Astrocyte (in vitro differentiated cells and primary cell): Measurements from ENCODE around the gene SRL. TPM values are rescaled to one million over a fixed set of nuclear protein-coding genes. Genes with fewer than 3 reads are reported as not detected.

Source experiments
- DNase-seq: peaks from one replicate; pipeline ENCODE4 v3.0.0-alpha.2; 2010; ENCODE audit warnings: low read depth
- FAIRE-seq: peaks from 2 replicates; lab custom pipeline; 2011; peaks lifted over from hg19 to GRCh38; lab: Jason Lieb, UNC
- H2AFZ ChIP-seq: 2 replicates; pipeline ENCODE4 v1.6.0; 2012; ENCODE audit warnings: low read depth, low read length, inconsistent platforms
- H3K27ac ChIP-seq: 2 replicates; pipeline ENCODE4 v1.5.1; 2011; ENCODE audit warnings: low read depth, low read length, inconsistent platforms
- H3K27me3 ChIP-seq: 2 replicates; pipeline ENCODE4 v1.6.0; 2011; ENCODE audit warnings: low read length, inconsistent platforms; ENCODE audit not compliant: insufficient read depth
- H3K36me3 ChIP-seq: 2 replicates; pipeline ENCODE4 v1.5.1; 2011; ENCODE audit warnings: low read length, inconsistent platforms; ENCODE audit not compliant: insufficient read depth
- H3K4me1 ChIP-seq: 2 replicates; pipeline ENCODE4 v1.5.1; 2011; ENCODE audit warnings: low read length, inconsistent platforms; ENCODE audit not compliant: insufficient read depth
- H3K4me2 ChIP-seq: 2 replicates; pipeline ENCODE4 v1.6.0; 2012; ENCODE audit warnings: low read length, inconsistent platforms
- H3K4me3 ChIP-seq: 2 replicates; pipeline ENCODE4 v1.5.1; 2011; ENCODE audit warnings: low read depth, mild to moderate bottlenecking, low read length, inconsistent platforms; ENCODE audit not compliant: insufficient read depth
- H3K79me2 ChIP-seq: 2 replicates; pipeline ENCODE4 v1.6.0; 2012; ENCODE audit warnings: mild to moderate bottlenecking, low read length, inconsistent platforms; ENCODE audit not compliant: insufficient read depth
- H3K9ac ChIP-seq: 2 replicates; pipeline ENCODE4 v1.6.0; 2012; ENCODE audit warnings: mild to moderate bottlenecking, low read length, inconsistent platforms
- H3K9me3 ChIP-seq: 2 replicates; pipeline ENCODE4 v1.5.1; 2012; ENCODE audit warnings: low read depth, mild to moderate bottlenecking, low read length, inconsistent platforms; ENCODE audit not compliant: insufficient read depth
- H4K20me1 ChIP-seq: 2 replicates; pipeline ENCODE4 v1.6.0; 2012; ENCODE audit warnings: low read length, inconsistent platforms; ENCODE audit not compliant: insufficient read depth
- H3K27ac Mint-ChIP-seq: one replicate; pipeline ENCODE4 v1.8.0; 2021; ENCODE audit warnings: mild to moderate bottlenecking, mixed read lengths; ENCODE audit not compliant: unreplicated experiment
- H3K27me3 Mint-ChIP-seq: one replicate; pipeline ENCODE4 v1.8.0; 2021; ENCODE audit warnings: low read depth, mixed read lengths; ENCODE audit not compliant: unreplicated experiment
- H3K36me3 Mint-ChIP-seq: one replicate; pipeline ENCODE4 v1.8.0; 2021; ENCODE audit warnings: low read depth, mixed read lengths; ENCODE audit not compliant: unreplicated experiment
- H3K4me1 Mint-ChIP-seq: one replicate; pipeline ENCODE4 v1.8.0; 2021; ENCODE audit warnings: low read depth, mixed read lengths; ENCODE audit not compliant: unreplicated experiment
- H3K4me3 Mint-ChIP-seq: one replicate; pipeline ENCODE4 v1.8.0; 2021; ENCODE audit warnings: mild to moderate bottlenecking, moderate library complexity, mixed read lengths; ENCODE audit not compliant: unreplicated experiment
- H3K9me3 Mint-ChIP-seq: one replicate; pipeline ENCODE4 v1.8.0; 2021; ENCODE audit warnings: mild to moderate bottlenecking, mixed read lengths; ENCODE audit not compliant: unreplicated experiment
- CTCF ChIP-seq: IDR thresholded peaks from 2 replicates; pipeline ENCODE4 v1.5.1; 2011; ENCODE audit warnings: low read depth, mild to moderate bottlenecking, inconsistent platforms, low read length, moderate library complexity; ENCODE audit not compliant: insufficient read depth
- EZH2 ChIP-seq: IDR thresholded peaks from 2 replicates; pipeline ENCODE4 v1.6.1; 2012; ENCODE audit warnings: mild to moderate bottlenecking, low read length, inconsistent platforms; ENCODE audit not compliant: insufficient read depth
- total RNA-seq: library from RNA; stranded (reverse); gene quantifications from 2 replicates; pipeline ENCODE4 v1.2.1, GENCODE V29; 2021

SRL gene
- total RNA-seq, 1 donor from 2014 or later = not detected

GRCh38 chr16:4179020-4179419 lies 62.9 kb downstream of the SRL start:
- H3K4me1 ChIP-seq = peaks cover 12% of the 10 kb centered on the region
- no peaks in the 10 kb centered on the region for H3K36me3 ChIP-seq
- no peak overlapping the region for H3K27ac ChIP-seq
- no peak overlapping the region for H3K4me2 ChIP-seq
- no peak overlapping the region for H3K4me3 ChIP-seq
- no peaks in the 10 kb centered on the region for H3K27me3 ChIP-seq
- no peaks in the 10 kb centered on the region for H3K9me3 ChIP-seq
- no peak for TF ChIP-seq CTCF
- TF ChIP-seq EZH2 = no peak
- no peaks in the 10 kb centered on the region for H3K79me2 ChIP-seq
- H2AFZ ChIP-seq = no peak overlapping the region
- Mint-ChIP-seq H3K4me3 (no peak overlapping the region), H3K36me3 (no peaks in the 10 kb centered on the region), H3K4me1 (peaks cover 16% of the 10 kb centered on the region), H3K9me3 (peaks cover 2% of the 10 kb centered on the region), H3K27ac (no peak overlapping the region), H3K27me3 (peaks cover 3% of the 10 kb centered on the region)
- H4K20me1 ChIP-seq = no peaks in the 10 kb centered on the region
- peak; percentile 7 for DNase-seq
- no peak for FAIRE-seq
- H3K9ac ChIP-seq = no peak overlapping the region

GRCh38 chr16:4178468-4179010 lies 63.3 kb downstream of the SRL start:
- H3K4me1 Mint-ChIP-seq = peaks cover 16% of the 10 kb centered on the region
- no peak for TF ChIP-seq EZH2
- no peak for TF ChIP-seq CTCF
- Histone ChIP-seq H2AFZ (no peak overlapping the region), H3K4me2 (no peak overlapping the region), H3K9ac (no peak overlapping the region), H3K4me3 (no peak overlapping the region), H3K79me2 (no peaks in the 10 kb centered on the region), H3K27ac (no peak overlapping the region), H3K9me3 (no peaks in the 10 kb centered on the region), H3K27me3 (no peaks in the 10 kb centered on the region), H3K36me3 (no peaks in the 10 kb centered on the region), H4K20me1 (no peaks in the 10 kb centered on the region), H3K4me1 (peaks cover 12% of the 10 kb centered on the region)
- FAIRE-seq (no peak), DNase-seq (no peak)
- no peak overlapping the region for H3K4me3 Mint-ChIP-seq
- no peak overlapping the region for H3K27ac Mint-ChIP-seq
- peaks cover 2% of the 10 kb centered on the region for H3K9me3 Mint-ChIP-seq
- peaks cover 3% of the 10 kb centered on the region for H3K27me3 Mint-ChIP-seq
- no peaks in the 10 kb centered on the region for H3K36me3 Mint-ChIP-seq

GRCh38 chr16:4176906-4177417 lies 64.9 kb downstream of the SRL start:
- Histone ChIP-seq H2AFZ (no peak overlapping the region), H3K4me2 (peak overlapping the region; percentile 57), H3K79me2 (no peaks in the 10 kb centered on the region), H4K20me1 (no peaks in the 10 kb centered on the region), H3K9me3 (no peaks in the 10 kb centered on the region), H3K27ac (no peak overlapping the region), H3K27me3 (no peaks in the 10 kb centered on the region), H3K4me1 (peaks cover 12% of the 10 kb centered on the region), H3K36me3 (no peaks in the 10 kb centered on the region), H3K9ac (no peak overlapping the region), H3K4me3 (no peak overlapping the region)
- Mint-ChIP-seq H3K27ac (no peak overlapping the region), H3K36me3 (no peaks in the 10 kb centered on the region), H3K27me3 (peaks cover 3% of the 10 kb centered on the region), H3K4me3 (peak overlapping the region; percentile 28), H3K9me3 (peaks cover 2% of the 10 kb centered on the region), H3K4me1 (peaks cover 19% of the 10 kb centered on the region)
- FAIRE-seq = no peak
- TF ChIP-seq CTCF = no peak
- TF ChIP-seq EZH2 = no peak
- DNase-seq = peak; percentile 63
